AG09309 (cell line): ENCODE data around the gene YIF1A.

ENCODE experiments used
- DNase-seq: peaks from one replicate; pipeline ENCODE4 v3.0.0-alpha.2; 2010; ENCODE audit warnings: low read depth
- H3K4me3 ChIP-seq: 2 replicates; pipeline ENCODE4 v1.5.1; 2011; ENCODE audit warnings: mild to moderate bottlenecking, low read depth, low read length, moderate library complexity; ENCODE audit not compliant: control insufficient read depth
- TF ChIP-seq, protein P1 (sequence below): IDR thresholded peaks from 2 replicates; pipeline ENCODE4 v1.5.1; 2011; ENCODE audit warnings: mild to moderate bottlenecking, low read depth, low read length, inconsistent platforms; ENCODE audit not compliant: insufficient read depth, control insufficient read depth; ENCODE audit errors: missing control alignments

The YIF1A gene, protein sequence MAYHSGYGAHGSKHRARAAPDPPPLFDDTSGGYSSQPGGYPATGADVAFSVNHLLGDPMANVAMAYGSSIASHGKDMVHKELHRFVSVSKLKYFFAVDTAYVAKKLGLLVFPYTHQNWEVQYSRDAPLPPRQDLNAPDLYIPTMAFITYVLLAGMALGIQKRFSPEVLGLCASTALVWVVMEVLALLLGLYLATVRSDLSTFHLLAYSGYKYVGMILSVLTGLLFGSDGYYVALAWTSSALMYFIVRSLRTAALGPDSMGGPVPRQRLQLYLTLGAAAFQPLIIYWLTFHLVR

GRCh38 chr11:66288671-66289547, at the start of gene YIF1A:
TSS of gene YIF1A (minus strand) at chr11:66289143. CDS start at chr11:66288985, 158 bp downstream.
- peak within 1 kb of the TSS; percentile 88 for H3K4me3 ChIP-seq
- TF ChIP-seq, protein P1, sequence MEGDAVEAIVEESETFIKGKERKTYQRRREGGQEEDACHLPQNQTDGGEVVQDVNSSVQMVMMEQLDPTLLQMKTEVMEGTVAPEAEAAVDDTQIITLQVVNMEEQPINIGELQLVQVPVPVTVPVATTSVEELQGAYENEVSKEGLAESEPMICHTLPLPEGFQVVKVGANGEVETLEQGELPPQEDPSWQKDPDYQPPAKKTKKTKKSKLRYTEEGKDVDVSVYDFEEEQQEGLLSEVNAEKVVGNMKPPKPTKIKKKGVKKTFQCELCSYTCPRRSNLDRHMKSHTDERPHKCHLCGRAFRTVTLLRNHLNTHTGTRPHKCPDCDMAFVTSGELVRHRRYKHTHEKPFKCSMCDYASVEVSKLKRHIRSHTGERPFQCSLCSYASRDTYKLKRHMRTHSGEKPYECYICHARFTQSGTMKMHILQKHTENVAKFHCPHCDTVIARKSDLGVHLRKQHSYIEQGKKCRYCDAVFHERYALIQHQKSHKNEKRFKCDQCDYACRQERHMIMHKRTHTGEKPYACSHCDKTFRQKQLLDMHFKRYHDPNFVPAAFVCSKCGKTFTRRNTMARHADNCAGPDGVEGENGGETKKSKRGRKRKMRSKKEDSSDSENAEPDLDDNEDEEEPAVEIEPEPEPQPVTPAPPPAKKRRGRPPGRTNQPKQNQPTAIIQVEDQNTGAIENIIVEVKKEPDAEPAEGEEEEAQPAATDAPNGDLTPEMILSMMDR: no peak
- peak; percentile 99 for DNase-seq

- TF ChIP-seq, protein P1: peak; percentile 5
- H3K4me3 ChIP-seq: no peak overlapping the region
- no peak for DNase-seq
Measured at GRCh38 chr11:66337103-66337899, 48.4 kb upstream of the YIF1A start.

DNA sequence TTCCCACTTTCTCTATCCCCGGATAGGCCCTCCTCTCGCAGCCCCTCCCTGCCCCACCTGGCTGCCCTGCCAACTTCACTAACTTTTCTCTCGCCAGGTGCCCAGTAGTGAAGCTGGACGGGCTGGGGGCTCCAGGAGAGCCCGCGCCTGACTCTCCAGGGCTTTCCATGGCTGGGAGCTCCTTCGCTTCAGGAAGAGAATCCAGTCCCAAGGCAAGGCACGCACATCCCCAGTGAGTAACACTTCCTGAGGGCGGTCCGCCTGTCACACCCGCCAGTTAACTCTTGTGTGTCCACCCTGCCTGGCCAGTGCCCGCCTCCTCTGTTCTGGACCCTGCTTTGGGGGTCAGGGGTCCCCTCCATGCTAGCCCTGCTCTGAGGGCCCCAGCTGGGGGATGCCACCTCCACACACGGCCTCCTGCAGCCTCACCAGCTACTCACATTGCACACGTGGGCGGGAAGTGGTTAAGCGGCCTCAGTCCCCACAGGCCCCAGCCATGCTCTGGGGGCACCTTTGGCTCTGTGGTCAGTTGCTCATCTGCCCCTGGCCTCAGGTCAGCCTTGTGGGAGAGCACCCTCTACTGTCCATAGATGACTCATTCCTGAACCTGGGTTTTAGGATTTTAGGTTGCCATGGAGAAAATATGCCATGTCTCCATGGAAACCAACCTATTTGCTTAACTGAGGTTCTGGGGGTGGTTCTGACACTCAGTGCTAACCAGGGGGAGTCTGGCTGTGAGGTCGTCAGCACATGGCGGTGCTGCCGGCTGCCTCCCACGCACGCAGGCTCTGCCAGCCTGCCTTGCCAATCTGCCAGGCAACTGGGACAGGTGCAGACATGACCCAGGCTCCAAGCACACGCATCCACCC, 47.5 kb upstream of the YIF1A start, which contains the start of gene RIN1:
TSS of gene RIN1 (minus strand) at position 201 of the 869 bp plus-strand sequence. CDS start at position 169, 32 bp downstream.
- H3K4me3 ChIP-seq: peak within 1 kb of the TSS; percentile 67
- TF ChIP-seq, protein P1: peak; percentile 31
- peak; percentile 95 for DNase-seq

DNA sequence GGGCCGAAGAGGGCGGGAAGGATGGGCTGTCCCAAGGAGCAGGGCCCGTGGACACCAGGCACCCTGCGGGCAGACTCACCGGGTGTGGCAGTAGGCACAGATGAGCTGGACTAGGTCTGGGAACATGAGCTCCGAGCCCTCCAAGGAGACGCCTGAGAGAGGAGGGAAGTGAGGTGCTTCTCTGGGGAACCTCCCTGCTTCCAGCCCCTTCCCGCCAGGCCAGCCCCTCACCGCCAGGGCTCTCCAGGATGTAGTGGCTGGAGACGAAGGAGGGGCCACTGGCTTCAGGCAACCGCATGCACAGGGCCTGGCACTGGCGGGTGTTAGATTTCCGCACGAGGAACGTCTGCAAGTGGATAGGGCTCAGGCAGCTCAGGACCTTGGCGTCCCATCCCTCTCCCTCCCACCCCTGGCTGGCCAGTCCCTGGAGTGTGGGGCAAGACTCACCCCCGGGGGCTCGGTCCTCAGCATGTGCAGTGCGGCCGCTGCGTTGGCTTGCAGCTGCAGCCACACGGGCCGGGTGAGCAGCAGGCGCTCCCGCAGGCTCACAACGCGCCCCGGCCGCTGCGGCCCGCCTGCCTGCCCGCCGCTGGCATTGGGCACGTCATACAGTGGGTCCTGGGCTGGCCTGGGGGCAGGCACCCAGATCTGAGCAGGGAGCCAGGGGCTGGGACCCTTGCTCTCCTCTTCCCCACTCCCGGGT, 46.7 kb upstream of the YIF1A start:
- DNase-seq: no peak
- TF ChIP-seq, protein P1: peak; percentile 13
- H3K4me3 ChIP-seq: peak overlapping the region; percentile 67

- TF ChIP-seq, protein P1: no peak
- peak overlapping the region; percentile 67 for H3K4me3 ChIP-seq
- DNase-seq: no peak
Measured at GRCh38 chr11:66334605-66335442, 45.9 kb upstream of the YIF1A start.
